Pancreas (tissue), 10 donors: ENCODE results near the gene ABLIM2. TPM values are rescaled to one million over a fixed set of nuclear protein-coding genes. Genes with fewer than 3 reads are reported as not detected.
A peak's percentile ranks its signal among the peaks of the same experiment; 100 is the strongest.

Experiments used
- ATAC-seq, 4 donors: fragments of 200-7000 bp; cut with Tn5 transposase; one replicate each; pipeline versions ENCODE4 v1.8.0 to v1.9.1; 2020; ENCODE audit warnings: mild to moderate bottlenecking in 4 of 4, moderate library complexity in 4 of 4
- DNase-seq, 6 donors: peaks; one replicate each; pipeline ENCODE4 v3.0.0-alpha.2; 2020
- FAIRE-seq: peaks from 2 replicates; lab custom pipeline; 2012; peaks lifted over from hg19 to GRCh38; lab: Jason Lieb, UNC
- H3K27ac ChIP-seq, 4 donors: fragments of 200-600 bp; sonication (generic); 1 replicate in 3 of 4; 2 replicates in 1 of 4; pipeline versions ENCODE4 v1.5.0 to v1.8.0; 2020
- H3K27me3 ChIP-seq, 4 donors: fragments of 200-600 bp; one replicate each; pipeline ENCODE4 v1.8.0; 2021
- H3K36me3 ChIP-seq, 3 donors: fragments of 200-600 bp; sonication (generic) in 1 of 3; one replicate each; pipeline versions ENCODE4 v1.5.0 to v1.8.0; 2020 to 2021
- H3K4me1 ChIP-seq, 3 donors: fragments of 200-600 bp; one replicate each; pipeline ENCODE4 v1.8.0; 2021
- H3K4me3 ChIP-seq, 4 donors: fragments of 200-600 bp; sonication (generic) in 2 of 4; one replicate each; pipeline versions ENCODE4 v1.5.0 to v1.8.0; 2020 to 2021
- H3K9me3 ChIP-seq, 4 donors: fragments of 200-600 bp; one replicate each; pipeline ENCODE4 v1.8.0; 2021
- WGBS, 2 donors: extraction: QIAGEN DNeasy Blood & Tissue Kit; methylation state at CpG; one replicate each; pipeline ENCODE4 v1.1.7; 2013; 5-methylcytosine and 5-hydroxymethylcytosine counted together
- intact Hi-C, 3 donors: fragments of 100-400 bp; cut with DNase I; formaldehyde crosslinking; loops; one replicate each; pipeline versions ENCODE4 v1.11.1 to v1.14.2; 2022
- polyA plus RNA-seq, 2 donors: library from polyadenylated mRNA; stranded (reverse); fragments of 200-250 nt; gene quantifications; one replicate each; pipeline ENCODE4 v1.2.3, GENCODE V29; 2013
- total RNA-seq, 6 donors: library from RNA; stranded (reverse); fragmentation: NEBNext Ultra II Directional in 4 of 6; extraction: Animal tissue kit (Norgen Biotek cat#: 25700) in 4 of 6; gene quantifications; one replicate each; pipeline versions ENCODE4 v1.2.1 to v1.2.4, GENCODE V29; 2021 to 2023
- TF ChIP-seq, protein P1 (sequence below), 4 donors: fragments of 200-600 bp; sonication (generic) in 3 of 4; IDR thresholded peaks; one replicate each; pipeline versions ENCODE4 v1.5.0 to v1.8.0; 2021; ENCODE audit warnings: antibody characterized with exemption in 4 of 4
- donor health status: healthy with polysubstance abuse.
- donor health status: DM: no; HTN: no; CAD: no; lungs with moderate emphysema.
- donor health status: DM: no; HTN: no; CAD: no.
- donor health status: control.
- donor health status: control.
- donor health status: Bipolar disorder and iron deficiency.
- donor health status: DM: yes; HTN: yes; CAD: no.
- donor health status: DM: no; HTN: no; CAD: no.
- donor health status: DM: no; HTN: no; CAD: no.
- donor health status: DM: yes; HTN: yes; CAD: no.

ABLIM2 gene
- total and polyA plus RNA-seq, 8 donors = 4.3 to 13.1 (median 6.6) TPM

DNA sequence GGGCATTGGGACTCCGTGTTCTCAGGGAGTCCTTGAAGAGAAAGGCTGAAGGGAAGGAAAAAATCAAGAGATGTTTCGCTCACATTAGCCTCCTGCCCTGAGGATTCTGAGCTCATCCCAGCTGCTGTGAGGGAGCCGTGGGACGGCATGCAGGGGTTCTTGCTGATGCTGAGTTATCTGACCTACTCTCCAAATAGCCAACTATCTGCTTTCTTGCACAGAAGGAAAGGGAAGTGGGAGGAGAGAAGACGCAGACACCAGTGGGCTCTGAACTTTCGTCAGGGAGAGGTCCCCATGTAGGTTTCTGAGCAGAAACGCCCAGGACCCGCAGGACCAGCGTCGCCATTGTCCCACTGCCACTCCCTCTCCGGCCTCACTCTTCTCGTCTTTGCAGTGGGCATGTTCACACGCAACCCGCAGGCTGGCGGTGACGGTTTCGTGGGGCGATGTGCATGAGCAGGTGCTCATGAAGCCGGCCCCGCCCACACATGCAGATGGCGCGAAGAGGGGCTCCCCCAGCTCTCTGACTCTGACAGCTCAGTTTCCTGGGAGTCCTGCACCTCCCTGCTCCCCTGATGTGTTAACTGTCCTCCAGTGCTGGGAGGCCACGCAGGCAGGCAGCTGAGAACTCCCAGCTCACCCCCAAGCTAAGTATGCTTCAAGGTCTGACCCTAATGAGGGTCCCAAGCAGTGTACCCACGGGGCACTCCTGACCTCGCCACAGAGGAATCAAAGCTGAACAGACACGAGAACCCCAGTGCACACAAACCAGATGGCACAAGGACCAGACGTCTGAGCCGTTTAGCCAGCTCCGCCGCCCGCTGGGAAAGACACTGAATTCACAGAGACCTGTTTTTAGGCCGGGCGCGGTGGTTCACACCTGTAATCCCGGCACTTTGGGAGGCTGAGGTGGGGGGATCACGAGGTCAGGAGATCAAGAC is 13.6 kb upstream of the ABLIM2 start:
- ATAC-seq = no peak
- H3K4me1 ChIP-seq = no peaks in the 10 kb centered on the region
- intact Hi-C loops = no loop called here
- 76 to 83% methylated on average over 36 of the region's 36 CpGs for WGBS, 2 donors
- no peaks in the 10 kb centered on the region for H3K36me3 ChIP-seq
- H3K9me3 ChIP-seq = no peaks in the 10 kb centered on the region
- H3K4me3 ChIP-seq = no peak overlapping the region
- no peak overlapping the region for H3K27ac ChIP-seq
- DNase-seq = no peak
- H3K27me3 ChIP-seq = no peaks in the 10 kb centered on the region
- TF ChIP-seq, protein P1, sequence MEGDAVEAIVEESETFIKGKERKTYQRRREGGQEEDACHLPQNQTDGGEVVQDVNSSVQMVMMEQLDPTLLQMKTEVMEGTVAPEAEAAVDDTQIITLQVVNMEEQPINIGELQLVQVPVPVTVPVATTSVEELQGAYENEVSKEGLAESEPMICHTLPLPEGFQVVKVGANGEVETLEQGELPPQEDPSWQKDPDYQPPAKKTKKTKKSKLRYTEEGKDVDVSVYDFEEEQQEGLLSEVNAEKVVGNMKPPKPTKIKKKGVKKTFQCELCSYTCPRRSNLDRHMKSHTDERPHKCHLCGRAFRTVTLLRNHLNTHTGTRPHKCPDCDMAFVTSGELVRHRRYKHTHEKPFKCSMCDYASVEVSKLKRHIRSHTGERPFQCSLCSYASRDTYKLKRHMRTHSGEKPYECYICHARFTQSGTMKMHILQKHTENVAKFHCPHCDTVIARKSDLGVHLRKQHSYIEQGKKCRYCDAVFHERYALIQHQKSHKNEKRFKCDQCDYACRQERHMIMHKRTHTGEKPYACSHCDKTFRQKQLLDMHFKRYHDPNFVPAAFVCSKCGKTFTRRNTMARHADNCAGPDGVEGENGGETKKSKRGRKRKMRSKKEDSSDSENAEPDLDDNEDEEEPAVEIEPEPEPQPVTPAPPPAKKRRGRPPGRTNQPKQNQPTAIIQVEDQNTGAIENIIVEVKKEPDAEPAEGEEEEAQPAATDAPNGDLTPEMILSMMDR (IDR thresholded peaks at IDR 0.05) = no peak
- no peak for FAIRE-seq

DNA sequence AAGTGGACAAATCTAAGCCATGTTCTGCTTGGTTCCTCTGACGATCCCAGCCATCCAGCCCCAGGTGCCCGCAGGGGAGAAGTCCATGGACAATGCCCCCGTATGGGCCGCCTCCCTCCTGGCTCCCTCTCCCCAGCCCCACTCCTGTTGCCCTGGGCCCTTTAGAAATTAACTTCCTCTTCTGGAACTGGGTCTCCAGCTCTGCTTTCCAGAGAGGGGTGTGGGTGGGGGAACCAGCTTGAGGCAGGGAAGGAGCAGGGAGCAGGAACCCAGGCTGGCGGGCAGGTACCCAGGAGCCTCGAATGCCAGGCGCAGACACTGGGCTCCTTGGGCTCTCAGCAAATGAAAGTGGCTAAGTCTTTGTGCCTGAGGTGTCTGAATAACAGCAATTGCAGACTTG is 12.7 kb upstream of the ABLIM2 start:
- Histone ChIP-seq H3K4me1 (no peaks in the 10 kb centered on the region), H3K27me3 (no peaks in the 10 kb centered on the region), H3K36me3 (no peaks in the 10 kb centered on the region), H3K27ac (no peak overlapping the region), H3K4me3 (no peak overlapping the region), H3K9me3 (no peaks in the 10 kb centered on the region)
- 91 to 94% methylated on average over 7 of the region's 7 CpGs for WGBS, 2 donors
- TF ChIP-seq, protein P1 (IDR thresholded peaks at IDR 0.05) = no peak
- DNase-seq (no peak), ATAC-seq (no peak), FAIRE-seq (no peak)
- intact Hi-C loops = no loop called here

DNA sequence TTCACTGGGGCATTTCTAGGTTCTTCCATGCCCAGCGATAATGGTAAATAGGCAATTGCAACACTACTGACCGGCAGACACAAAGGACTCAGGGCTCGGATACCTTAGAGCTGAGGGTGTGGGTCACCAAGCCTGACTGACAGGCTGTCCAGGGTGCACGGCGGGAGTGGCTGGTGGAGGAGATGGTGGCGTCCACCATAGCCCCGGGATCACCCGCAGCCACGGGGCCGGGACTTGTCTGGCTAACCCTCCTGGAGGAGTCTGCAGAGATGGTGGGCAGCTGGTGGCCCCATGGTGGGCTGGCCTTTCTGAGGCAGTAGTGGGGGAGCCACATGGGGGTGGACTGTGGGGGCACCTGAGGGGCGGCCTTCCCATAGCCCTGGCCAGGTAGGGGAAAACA is 11.7 kb upstream of the ABLIM2 start:
- FAIRE-seq (no peak), ATAC-seq (no peak), DNase-seq (peak in 1 of 6 donors; percentile 71)
- no peaks in the 10 kb centered on the region for H3K36me3 ChIP-seq
- intact Hi-C loops = no loop called here
- H3K4me1 ChIP-seq = no peaks in the 10 kb centered on the region
- H3K9me3 ChIP-seq = no peaks in the 10 kb centered on the region
- WGBS, 2 donors = 91 to 92% methylated on average over 11 of the region's 11 CpGs
- no peak overlapping the region for H3K4me3 ChIP-seq
- no peaks in the 10 kb centered on the region for H3K27me3 ChIP-seq
- TF ChIP-seq, protein P1 (IDR thresholded peaks at IDR 0.05) = no peak
- H3K27ac ChIP-seq = no peak overlapping the region

DNA sequence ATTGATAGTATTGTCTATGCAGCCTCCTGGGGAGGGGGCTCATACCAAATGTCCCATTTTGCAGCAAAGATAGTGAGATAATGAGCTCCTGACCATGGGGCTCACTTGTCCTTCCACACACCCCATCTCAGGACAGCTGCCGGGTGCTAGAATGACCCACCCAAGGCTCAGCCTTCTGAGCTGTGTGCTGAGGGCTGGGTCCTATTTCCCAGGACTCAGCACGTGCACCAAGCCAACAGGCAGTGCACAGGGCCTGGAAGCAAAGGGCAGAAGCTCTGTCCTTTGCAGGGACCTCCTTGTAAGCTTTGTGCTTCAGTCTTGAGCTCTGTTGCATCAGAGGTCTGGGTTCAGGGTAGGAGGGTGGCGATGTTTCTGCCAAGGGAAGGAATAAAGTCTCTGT is 11.2 kb upstream of the ABLIM2 start:
- intact Hi-C loops = no loop called here
- H3K9me3 ChIP-seq = no peaks in the 10 kb centered on the region
- FAIRE-seq = no peak
- H3K27ac ChIP-seq = no peak overlapping the region
- no peak overlapping the region for H3K4me3 ChIP-seq
- no peaks in the 10 kb centered on the region for H3K36me3 ChIP-seq
- H3K4me1 ChIP-seq = no peaks in the 10 kb centered on the region
- H3K27me3 ChIP-seq = no peaks in the 10 kb centered on the region
- no peak for DNase-seq
- TF ChIP-seq, protein P1 (IDR thresholded peaks at IDR 0.05) = no peak
- no peak for ATAC-seq
- WGBS, 2 donors = 90 to 99% methylated on average over 3 of the region's 3 CpGs
